Retinal pigment epithelial cell (primary cell): Measurements from ENCODE around the gene CACNA2D3.

Experiments
- DNase-seq: peaks from one replicate; pipeline ENCODE4 v3.0.0-alpha.2; 2010; ENCODE audit warnings: low read depth
- H3K4me3 ChIP-seq: 2 replicates; pipeline ENCODE4 v1.5.1; 2011; ENCODE audit warnings: mild to moderate bottlenecking, low read length, control low read depth, moderate library complexity
- TF ChIP-seq, protein P1 (sequence below): conservative IDR thresholded peaks from 2 replicates; pipeline ENCODE4 v1.5.1; 2011; ENCODE audit warnings: low read depth, low read length, control low read depth, inconsistent platforms

The CACNA2D3 gene

GRCh38 chr3:54240309-54240708 lies 118.0 kb downstream of the CACNA2D3 start:
- DNase-seq: no peak

DNA sequence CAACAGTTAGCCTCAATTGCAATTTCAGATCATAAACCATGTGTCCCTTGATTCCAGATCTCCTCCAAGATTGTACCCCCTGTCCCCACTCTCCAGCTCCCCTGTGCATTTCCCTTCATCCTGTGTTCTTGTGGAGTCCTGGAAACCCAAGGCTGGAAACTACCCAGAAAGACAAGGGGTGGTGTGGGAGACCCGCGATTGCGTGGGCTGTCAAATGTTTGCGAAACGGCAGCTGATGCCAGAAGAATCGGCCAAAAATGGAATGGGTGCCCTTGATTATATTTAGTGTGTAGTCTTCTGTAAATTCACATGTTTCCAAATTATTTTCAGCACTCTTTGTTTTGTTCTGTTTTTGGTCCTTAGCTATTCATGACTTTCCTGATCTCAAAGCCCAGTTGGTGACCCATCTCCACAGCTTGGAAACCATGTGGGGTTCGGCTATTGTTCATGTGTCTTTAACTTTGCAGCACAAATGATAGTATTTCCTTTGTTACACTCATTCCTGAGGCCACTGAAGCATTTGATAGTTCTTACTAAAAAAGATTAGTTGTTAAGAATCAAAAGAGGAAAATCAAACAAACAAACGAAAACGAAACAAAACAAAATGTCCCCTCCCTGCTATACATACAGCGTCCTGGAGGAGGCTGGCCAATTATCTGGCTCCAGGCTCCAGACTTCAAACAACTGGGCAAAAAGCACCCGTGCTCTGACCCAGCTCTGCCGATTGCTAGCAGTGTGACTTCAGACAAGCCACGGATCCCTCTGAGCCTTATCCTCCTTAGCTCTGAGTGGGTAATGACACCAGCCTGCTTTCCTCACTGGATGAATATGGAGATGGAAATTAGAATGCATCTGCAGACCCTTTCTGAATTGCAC lies 120.9 kb downstream of the CACNA2D3 start:
- DNase-seq: no peak
- TF ChIP-seq, protein P1, sequence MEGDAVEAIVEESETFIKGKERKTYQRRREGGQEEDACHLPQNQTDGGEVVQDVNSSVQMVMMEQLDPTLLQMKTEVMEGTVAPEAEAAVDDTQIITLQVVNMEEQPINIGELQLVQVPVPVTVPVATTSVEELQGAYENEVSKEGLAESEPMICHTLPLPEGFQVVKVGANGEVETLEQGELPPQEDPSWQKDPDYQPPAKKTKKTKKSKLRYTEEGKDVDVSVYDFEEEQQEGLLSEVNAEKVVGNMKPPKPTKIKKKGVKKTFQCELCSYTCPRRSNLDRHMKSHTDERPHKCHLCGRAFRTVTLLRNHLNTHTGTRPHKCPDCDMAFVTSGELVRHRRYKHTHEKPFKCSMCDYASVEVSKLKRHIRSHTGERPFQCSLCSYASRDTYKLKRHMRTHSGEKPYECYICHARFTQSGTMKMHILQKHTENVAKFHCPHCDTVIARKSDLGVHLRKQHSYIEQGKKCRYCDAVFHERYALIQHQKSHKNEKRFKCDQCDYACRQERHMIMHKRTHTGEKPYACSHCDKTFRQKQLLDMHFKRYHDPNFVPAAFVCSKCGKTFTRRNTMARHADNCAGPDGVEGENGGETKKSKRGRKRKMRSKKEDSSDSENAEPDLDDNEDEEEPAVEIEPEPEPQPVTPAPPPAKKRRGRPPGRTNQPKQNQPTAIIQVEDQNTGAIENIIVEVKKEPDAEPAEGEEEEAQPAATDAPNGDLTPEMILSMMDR: no peak
- H3K4me3 ChIP-seq: no peak overlapping the region

More at GRCh38 chr3:54240309-54240708, 118.0 kb downstream of the CACNA2D3 start:
- no peak overlapping the region for H3K4me3 ChIP-seq
- TF ChIP-seq, protein P1: no peak

DNA sequence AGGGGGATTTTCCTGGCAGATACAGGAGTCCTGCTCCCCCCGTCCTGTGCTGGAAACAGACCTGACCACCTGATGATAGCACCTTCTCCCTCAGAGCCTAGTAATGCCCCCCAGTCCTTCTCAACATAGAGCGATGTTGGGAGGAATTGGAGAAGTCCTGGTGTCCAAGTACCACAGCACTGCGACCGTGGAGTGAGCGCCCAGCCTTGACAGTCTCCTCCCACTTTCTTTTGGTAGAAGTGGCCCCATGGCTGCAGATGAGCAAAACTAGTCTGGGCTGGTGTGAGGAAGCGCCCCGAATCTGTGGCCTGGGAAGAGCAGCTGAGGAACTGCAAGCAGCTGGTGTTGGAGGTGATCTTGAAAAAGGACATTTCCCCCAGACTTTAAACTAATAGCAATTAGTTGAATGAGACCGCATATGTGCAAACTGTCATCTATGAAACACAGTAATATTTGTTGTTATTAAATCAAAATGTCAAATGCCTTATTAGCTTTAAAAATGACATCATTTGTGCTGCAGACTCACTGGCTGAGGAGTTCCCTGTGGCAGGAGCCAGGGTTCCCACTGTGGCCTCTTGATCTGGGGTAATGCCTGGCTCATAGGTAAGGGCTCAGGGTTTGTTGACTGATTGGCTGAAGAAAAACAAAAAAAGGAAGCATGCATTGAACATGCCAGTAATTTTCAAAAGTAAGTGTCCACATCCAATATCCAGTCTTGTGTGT lies 121.8 kb downstream of the CACNA2D3 start:
- no peak overlapping the region for H3K4me3 ChIP-seq
- DNase-seq: no peak
- TF ChIP-seq, protein P1: no peak

- TF ChIP-seq, protein P1: no peak
- DNase-seq: no peak
- no peak overlapping the region for H3K4me3 ChIP-seq
Measured at GRCh38 chr3:54251705-54252104, 129.4 kb downstream of the CACNA2D3 start.

DNA sequence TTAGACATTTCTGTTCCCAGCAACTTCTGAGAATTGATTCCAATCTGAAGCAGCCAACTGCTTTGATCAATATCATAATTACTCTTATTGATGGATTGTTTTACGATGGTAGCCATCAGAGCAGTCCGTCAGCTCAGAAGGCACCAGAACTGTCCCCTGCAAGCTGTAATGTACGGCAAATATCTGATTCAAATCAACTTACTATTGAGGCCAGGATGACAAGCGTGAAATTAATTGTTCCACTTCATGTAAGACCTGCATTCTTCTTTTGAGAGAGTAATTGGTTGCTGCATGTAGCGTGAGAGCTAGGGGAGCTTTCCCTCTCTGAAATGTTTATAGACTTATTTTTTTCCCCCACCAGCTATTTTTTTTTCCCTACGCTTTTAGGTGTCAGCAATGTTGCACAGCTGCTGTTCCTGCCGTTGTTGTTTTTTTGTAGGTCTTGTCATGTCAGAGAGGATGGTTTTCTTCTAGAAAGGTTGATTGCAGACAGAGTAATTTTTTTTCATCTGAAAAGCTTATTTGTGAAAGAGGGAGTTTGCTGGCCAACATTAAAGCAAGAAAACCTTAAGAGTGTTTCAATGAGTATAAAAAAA lies 134.9 kb downstream of the CACNA2D3 start:
- H3K4me3 ChIP-seq: no peak overlapping the region
- no peak for DNase-seq
- TF ChIP-seq, protein P1: no peak

- H3K4me3 ChIP-seq: no peak overlapping the region
- DNase-seq: no peak
- TF ChIP-seq, protein P1: no peak
Measured at GRCh38 chr3:54259636-54260035, 137.3 kb downstream of the CACNA2D3 start.
